K562 (cell line): ENCODE data around the gene ZNF521. TPM values are rescaled to one million over a fixed set of nuclear protein-coding genes. Genes with fewer than 3 reads are reported as not detected.

Experiments
- ARNT ChIP-seq, 2 experiments: fragments of 450-650 bp; IDR thresholded peaks; 2 replicates each; pipeline ENCODE4 v1.6.1; 2016; ENCODE audit warnings: mild to moderate bottlenecking in 1 of 2
- ASH1L ChIP-seq: fragments of 450-650 bp; IDR thresholded peaks from 2 replicates; pipeline ENCODE4 v1.6.1; 2018; ENCODE audit warnings: borderline replicate concordance, mild to moderate bottlenecking, low read depth; ENCODE audit not compliant: partially characterized antibody
- CTBP1 ChIP-seq: fragments of 450-650 bp; IDR thresholded peaks from 2 replicates; pipeline ENCODE4 v1.6.1; 2016; ENCODE audit warnings: borderline replicate concordance
- DACH1 ChIP-seq: fragments of 450-650 bp; IDR thresholded peaks from 2 replicates; pipeline ENCODE4 v1.6.1; 2018; ENCODE audit not compliant: partially characterized antibody
- NFIC ChIP-seq: fragments of 450-650 bp; IDR thresholded peaks from 2 replicates; pipeline ENCODE4 v1.6.1; 2017; ENCODE audit warnings: mild to moderate bottlenecking, inconsistent platforms
- POLR2A ChIP-seq: fragments of 450-650 bp; conservative IDR thresholded peaks from 2 replicates; pipeline ENCODE4 v1.6.1; 2016
- POLR2B ChIP-seq: fragments of 450-650 bp; IDR thresholded peaks from 2 replicates; pipeline ENCODE4 v1.6.1; 2018; ENCODE audit warnings: low read depth; ENCODE audit not compliant: partially characterized antibody
- PYGO2 ChIP-seq: fragments of 450-650 bp; IDR thresholded peaks from 2 replicates; pipeline ENCODE4 v1.6.1; 2016; ENCODE audit warnings: mild to moderate bottlenecking, missing genetic modification characterization, moderate library complexity, missing compliant biosample characterization
- SIRT6 ChIP-seq: IDR thresholded peaks from one replicate; pipeline ENCODE4 v1.6.1; 2012; ENCODE audit warnings: low read depth, mild to moderate bottlenecking, control low read depth, inconsistent platforms, low read length, moderate library complexity
- TCF3 ChIP-seq: sonication (generic); formaldehyde crosslinking; IDR thresholded peaks from 2 replicates; pipeline ENCODE4 v1.4.0; 2020; ENCODE audit warnings: mild to moderate bottlenecking, missing genetic modification reagents
- XRCC3 ChIP-seq: fragments of 450-650 bp; IDR thresholded peaks from 2 replicates; pipeline ENCODE4 v1.6.1; 2017; ENCODE audit warnings: mild to moderate bottlenecking, moderate library complexity
- ZNF431 ChIP-seq: sonication (generic); formaldehyde crosslinking; IDR thresholded peaks from 2 replicates; pipeline ENCODE4 v1.8.0; 2022; ENCODE audit warnings: mild to moderate bottlenecking, missing genetic modification reagents
- ZNF444 ChIP-seq: fragments of 250-450 bp; sonication (Bioruptor Pico); IDR thresholded peaks from 2 replicates; pipeline ENCODE4 v1.4.0; 2020; ENCODE audit warnings: mild to moderate bottlenecking, moderate library complexity
- polyA plus RNA-seq, 8 experiments: library from polyadenylated mRNA; depleted of rRNA in 4 of 8; stranded (reverse) in 5 of 8; unstranded in 3 of 8; fragments of >200 nt; fragmentation: Nextera tagmentation in 2 of 8; fragmentation: Illumina TruSeq in 1 of 8; extraction: Ambion mirVana in 2 of 8; extraction: Trizol in 1 of 8; gene quantifications; 2 replicates each; pipeline versions ENCODE4 v1.2.1 to v1.2.3, GENCODE V29; 2011 to 2014; ENCODE audit warnings: inconsistent platforms in 1 of 8, missing spikeins in 1 of 8
- total RNA-seq, 7 experiments: library from RNA; depleted of rRNA in 6 of 7; stranded (reverse); fragments of >200 nt in 6 of 7; fragmentation: Illumina TruSeq in 2 of 7; extraction: Trizol in 2 of 7; gene quantifications; 2 replicates each; pipeline versions ENCODE4 v1.2.1 to v1.2.3, GENCODE V29; 2011 to 2021; ENCODE audit warnings: low replicate concordance in 1 of 7
- TF ChIP-seq, protein P1 (sequence below): fragments of 250-450 bp; sonication (Bioruptor Pico); IDR thresholded peaks from 2 replicates; pipeline ENCODE4 v1.8.0; 2021; ENCODE audit warnings: mild to moderate bottlenecking, moderate library complexity
- TF ChIP-seq, protein P2 (sequence below): sonication (generic); formaldehyde crosslinking; IDR thresholded peaks from 2 replicates; pipeline ENCODE4 v1.8.0; 2022; ENCODE audit warnings: mild to moderate bottlenecking, missing genetic modification reagents
- TF ChIP-seq, protein P3 (sequence below): IDR thresholded peaks from 2 replicates; pipeline ENCODE4 v1.6.1; 2011; ENCODE audit warnings: borderline replicate concordance, low read depth, mild to moderate bottlenecking, moderate library complexity, low read length; ENCODE audit not compliant: insufficient read depth, poor library complexity, severe bottlenecking
- TF ChIP-seq, protein P4 (sequence below), 2 experiments: fragments of 450-650 bp in 1 of 2; sonication (generic) in 1 of 2; formaldehyde crosslinking in 1 of 2; IDR thresholded peaks in 1 of 2; conservative IDR thresholded peaks in 1 of 2; 2 replicates each; pipeline versions ENCODE4 v1.6.1 to v1.8.1; 2016 to 2023; ENCODE audit warnings: mild to moderate bottlenecking in 2 of 2, moderate library complexity in 2 of 2, inconsistent platforms in 1 of 2, missing genetic modification reagents in 1 of 2
- TF ChIP-seq, protein P5 (sequence below): fragments of 250-450 bp; sonication (Bioruptor Pico); IDR thresholded peaks from 2 replicates; pipeline ENCODE4 v1.9.0; 2021; ENCODE audit warnings: mild to moderate bottlenecking
- TF ChIP-seq, protein P6 (sequence below): fragments of 450-650 bp; IDR thresholded peaks from one replicate; pipeline ENCODE4 v1.6.1; 2018; ENCODE audit warnings: mild to moderate bottlenecking, moderate library complexity; ENCODE audit not compliant: partially characterized antibody

ZNF521 gene
- total and polyA plus RNA-seq, 9 of the 15 experiments (the other 6 are each of a cell fraction or from before 2014, with no cell fraction given): 1.2 to 5.8 (median 1.6) TPM

DNA sequence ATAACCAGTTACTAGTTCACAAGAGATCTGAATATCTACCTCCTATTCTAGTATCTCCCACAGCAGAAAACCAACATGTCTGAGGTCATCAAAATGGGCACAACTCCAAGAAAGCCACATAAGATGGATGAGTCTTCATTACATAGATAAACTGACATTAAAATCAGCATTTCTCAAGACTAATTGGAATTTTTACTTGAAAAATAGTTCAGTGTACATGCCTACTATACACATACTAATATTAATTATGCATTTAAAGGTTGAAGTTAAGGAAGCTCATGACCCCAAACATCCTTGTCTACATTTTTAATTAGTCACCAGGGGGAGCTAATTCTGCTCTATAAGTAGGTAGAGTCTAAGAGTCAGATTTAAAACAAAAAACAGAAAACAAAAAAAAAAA is 41.9 kb downstream of the ZNF521 start (continued):
- TF ChIP-seq, protein P1, sequence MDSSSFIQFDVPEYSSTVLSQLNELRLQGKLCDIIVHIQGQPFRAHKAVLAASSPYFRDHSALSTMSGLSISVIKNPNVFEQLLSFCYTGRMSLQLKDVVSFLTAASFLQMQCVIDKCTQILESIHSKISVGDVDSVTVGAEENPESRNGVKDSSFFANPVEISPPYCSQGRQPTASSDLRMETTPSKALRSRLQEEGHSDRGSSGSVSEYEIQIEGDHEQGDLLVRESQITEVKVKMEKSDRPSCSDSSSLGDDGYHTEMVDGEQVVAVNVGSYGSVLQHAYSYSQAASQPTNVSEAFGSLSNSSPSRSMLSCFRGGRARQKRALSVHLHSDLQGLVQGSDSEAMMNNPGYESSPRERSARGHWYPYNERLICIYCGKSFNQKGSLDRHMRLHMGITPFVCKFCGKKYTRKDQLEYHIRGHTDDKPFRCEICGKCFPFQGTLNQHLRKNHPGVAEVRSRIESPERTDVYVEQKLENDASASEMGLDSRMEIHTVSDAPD: no peak
- no peak for TF ChIP-seq ARNT (IDR thresholded peaks at IDR 0.05)
- TF ChIP-seq NFIC: peak; percentile 77
- TF ChIP-seq PYGO2: no peak
- peak; percentile 13; the same call in 1 of the 2 replicates for TF ChIP-seq TCF3 (CRISPR knock-in tag)
- TF ChIP-seq, protein P2, sequence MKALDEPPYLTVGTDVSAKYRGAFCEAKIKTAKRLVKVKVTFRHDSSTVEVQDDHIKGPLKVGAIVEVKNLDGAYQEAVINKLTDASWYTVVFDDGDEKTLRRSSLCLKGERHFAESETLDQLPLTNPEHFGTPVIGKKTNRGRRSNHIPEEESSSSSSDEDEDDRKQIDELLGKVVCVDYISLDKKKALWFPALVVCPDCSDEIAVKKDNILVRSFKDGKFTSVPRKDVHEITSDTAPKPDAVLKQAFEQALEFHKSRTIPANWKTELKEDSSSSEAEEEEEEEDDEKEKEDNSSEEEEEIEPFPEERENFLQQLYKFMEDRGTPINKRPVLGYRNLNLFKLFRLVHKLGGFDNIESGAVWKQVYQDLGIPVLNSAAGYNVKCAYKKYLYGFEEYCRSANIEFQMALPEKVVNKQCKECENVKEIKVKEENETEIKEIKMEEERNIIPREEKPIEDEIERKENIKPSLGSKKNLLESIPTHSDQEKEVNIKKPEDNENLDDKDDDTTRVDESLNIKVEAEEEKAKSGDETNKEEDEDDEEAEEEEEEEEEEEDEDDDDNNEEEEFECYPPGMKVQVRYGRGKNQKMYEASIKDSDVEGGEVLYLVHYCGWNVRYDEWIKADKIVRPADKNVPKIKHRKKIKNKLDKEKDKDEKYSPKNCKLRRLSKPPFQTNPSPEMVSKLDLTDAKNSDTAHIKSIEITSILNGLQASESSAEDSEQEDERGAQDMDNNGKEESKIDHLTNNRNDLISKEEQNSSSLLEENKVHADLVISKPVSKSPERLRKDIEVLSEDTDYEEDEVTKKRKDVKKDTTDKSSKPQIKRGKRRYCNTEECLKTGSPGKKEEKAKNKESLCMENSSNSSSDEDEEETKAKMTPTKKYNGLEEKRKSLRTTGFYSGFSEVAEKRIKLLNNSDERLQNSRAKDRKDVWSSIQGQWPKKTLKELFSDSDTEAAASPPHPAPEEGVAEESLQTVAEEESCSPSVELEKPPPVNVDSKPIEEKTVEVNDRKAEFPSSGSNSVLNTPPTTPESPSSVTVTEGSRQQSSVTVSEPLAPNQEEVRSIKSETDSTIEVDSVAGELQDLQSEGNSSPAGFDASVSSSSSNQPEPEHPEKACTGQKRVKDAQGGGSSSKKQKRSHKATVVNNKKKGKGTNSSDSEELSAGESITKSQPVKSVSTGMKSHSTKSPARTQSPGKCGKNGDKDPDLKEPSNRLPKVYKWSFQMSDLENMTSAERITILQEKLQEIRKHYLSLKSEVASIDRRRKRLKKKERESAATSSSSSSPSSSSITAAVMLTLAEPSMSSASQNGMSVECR: no peak
- no peak for TF ChIP-seq POLR2B
- TF ChIP-seq, protein P3, sequence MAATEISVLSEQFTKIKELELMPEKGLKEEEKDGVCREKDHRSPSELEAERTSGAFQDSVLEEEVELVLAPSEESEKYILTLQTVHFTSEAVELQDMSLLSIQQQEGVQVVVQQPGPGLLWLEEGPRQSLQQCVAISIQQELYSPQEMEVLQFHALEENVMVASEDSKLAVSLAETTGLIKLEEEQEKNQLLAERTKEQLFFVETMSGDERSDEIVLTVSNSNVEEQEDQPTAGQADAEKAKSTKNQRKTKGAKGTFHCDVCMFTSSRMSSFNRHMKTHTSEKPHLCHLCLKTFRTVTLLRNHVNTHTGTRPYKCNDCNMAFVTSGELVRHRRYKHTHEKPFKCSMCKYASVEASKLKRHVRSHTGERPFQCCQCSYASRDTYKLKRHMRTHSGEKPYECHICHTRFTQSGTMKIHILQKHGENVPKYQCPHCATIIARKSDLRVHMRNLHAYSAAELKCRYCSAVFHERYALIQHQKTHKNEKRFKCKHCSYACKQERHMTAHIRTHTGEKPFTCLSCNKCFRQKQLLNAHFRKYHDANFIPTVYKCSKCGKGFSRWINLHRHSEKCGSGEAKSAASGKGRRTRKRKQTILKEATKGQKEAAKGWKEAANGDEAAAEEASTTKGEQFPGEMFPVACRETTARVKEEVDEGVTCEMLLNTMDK: no peak
- TF ChIP-seq DACH1: no peak
- TF ChIP-seq, protein P4, sequence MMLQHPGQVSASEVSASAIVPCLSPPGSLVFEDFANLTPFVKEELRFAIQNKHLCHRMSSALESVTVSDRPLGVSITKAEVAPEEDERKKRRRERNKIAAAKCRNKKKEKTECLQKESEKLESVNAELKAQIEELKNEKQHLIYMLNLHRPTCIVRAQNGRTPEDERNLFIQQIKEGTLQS (IDR thresholded peaks at IDR 0.05): peak; percentile 58; the same call in 1 of the 2 replicates
- TF ChIP-seq, protein P4 (CRISPR knock-in tag; conservative IDR thresholded peaks at IDR 0.05): no peak
- TF ChIP-seq SIRT6: no peak
- no peak for TF ChIP-seq CTBP1
- TF ChIP-seq POLR2A: no peak
- TF ChIP-seq, protein P5, sequence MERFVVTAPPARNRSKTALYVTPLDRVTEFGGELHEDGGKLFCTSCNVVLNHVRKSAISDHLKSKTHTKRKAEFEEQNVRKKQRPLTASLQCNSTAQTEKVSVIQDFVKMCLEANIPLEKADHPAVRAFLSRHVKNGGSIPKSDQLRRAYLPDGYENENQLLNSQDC: no peak
- TF ChIP-seq ASH1L: no peak
- TF ChIP-seq XRCC3: no peak
- TF ChIP-seq ZNF431 (CRISPR knock-in tag): no peak
- no peak for TF ChIP-seq ZNF444 (CRISPR knock-in tag)
- TF ChIP-seq, protein P6, sequence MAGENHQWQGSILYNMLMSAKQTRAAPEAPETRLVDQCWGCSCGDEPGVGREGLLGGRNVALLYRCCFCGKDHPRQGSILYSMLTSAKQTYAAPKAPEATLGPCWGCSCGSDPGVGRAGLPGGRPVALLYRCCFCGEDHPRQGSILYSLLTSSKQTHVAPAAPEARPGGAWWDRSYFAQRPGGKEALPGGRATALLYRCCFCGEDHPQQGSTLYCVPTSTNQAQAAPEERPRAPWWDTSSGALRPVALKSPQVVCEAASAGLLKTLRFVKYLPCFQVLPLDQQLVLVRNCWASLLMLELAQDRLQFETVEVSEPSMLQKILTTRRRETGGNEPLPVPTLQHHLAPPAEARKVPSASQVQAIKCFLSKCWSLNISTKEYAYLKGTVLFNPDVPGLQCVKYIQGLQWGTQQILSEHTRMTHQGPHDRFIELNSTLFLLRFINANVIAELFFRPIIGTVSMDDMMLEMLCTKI: no peak
